ENCODE results near the gene FBXW7.

FBXW7 gene

GRCh38 chr4:152509595-152510225 lies 26.2 kb downstream of the FBXW7 start:
- DNase-seq, result no peak

GRCh38 chr4:152508818-152509217 lies 27.1 kb downstream of the FBXW7 start:
- DNase-seq, result no peak

DNA sequence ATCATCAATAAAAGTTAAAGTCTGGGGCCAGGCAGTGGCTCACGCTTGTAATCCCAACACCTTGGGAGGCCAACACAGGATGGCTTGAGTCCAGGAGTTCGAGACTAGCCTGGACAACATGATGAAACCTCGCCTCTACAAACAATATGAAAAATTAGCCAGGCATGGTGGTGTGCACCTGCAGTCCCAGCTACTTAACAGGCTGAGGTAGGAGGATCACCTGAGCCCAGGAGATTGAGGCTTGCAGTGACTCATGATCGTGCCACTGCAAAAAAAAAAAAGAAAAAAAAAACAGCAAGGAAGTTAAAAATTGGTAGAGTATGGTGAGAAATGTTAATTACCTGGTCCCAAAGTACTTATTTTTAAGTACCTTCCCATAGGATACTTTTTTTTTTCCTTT lies 27.5 kb downstream of the FBXW7 start:
- DNase-seq, result no peak

GRCh38 chr4:152503653-152504290 lies 32.1 kb downstream of the FBXW7 start:
- DNase-seq, result no peak

DNA sequence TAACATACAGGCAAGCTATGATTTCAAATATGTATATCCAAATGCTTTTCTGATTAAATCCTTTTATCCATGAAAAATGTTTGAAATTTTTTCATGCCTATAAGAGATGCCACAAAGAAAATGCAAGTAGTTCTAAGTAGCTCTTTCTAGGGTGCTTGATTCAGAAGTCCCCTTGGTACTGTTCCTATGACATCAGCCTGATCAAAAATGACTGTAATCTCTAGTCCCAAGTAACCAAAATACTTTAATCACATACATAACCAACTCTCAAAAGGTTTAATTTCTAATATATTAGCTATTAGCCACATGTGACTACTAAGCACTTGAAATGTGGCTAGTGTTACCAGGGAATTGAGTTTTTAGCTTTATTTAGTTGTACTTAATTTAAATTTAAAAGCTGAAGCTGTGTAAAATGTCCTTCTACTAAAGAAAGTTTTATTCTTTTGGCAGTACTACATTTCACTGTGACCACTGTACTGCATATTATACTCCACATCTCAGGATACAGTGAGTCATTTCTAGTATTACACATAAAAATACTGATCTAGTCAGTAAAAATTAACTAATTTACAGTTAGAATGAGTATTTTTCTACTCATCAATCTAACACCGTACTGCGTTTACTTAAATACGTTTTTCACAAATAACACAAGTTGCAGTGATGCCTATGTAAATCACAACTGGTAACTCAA lies 33.9 kb downstream of the FBXW7 start:
- no peak for DNase-seq

DNA sequence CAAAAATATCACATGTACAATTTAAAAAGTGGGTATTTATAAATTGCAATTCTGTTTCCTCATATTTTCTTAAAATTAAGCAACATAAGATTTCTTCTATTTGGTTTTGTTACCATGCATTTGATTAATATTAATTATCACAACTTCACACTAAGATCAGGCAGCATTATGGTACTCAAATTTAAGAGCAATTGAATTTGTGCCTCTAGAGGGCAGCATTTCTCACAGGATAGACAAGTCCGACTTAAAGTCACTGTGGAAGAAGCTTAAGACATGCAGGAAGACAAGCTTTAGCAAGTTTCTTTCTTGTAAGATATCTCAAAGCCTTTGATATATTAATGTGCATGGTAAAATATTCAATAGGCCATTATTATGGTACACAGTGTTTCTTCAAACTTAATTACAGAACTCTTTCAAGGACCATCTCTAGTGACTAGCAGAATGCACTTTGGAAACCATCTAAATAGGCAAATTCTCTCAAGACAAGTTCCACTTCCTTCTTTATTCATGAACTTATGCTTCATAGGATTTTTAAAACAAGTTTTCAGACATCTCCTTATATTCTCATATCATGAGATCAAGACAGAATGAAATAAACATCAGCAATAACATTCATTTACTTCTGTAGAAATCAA lies 35.0 kb downstream of the FBXW7 start:
- DNase-seq, result peak; percentile 56

DNA sequence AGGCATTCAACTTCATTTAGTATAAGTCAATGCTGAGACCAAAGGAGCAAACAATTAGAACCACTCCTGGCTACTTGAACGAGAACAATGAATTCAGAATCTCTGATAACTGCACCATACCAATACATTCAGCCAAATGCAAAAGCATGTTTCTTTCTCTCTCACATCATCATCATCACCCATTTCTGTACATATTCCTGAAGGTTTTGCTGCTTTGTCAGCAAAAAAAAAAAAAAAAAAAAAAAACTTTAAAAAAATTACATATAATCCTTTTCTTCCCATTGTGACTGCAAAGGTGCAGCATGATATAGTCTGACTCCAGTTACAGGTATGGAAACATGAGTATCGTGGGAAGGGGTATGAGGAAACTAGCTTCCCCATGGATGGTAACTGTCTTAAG lies 35.6 kb downstream of the FBXW7 start:
- DNase-seq, result no peak

DNA sequence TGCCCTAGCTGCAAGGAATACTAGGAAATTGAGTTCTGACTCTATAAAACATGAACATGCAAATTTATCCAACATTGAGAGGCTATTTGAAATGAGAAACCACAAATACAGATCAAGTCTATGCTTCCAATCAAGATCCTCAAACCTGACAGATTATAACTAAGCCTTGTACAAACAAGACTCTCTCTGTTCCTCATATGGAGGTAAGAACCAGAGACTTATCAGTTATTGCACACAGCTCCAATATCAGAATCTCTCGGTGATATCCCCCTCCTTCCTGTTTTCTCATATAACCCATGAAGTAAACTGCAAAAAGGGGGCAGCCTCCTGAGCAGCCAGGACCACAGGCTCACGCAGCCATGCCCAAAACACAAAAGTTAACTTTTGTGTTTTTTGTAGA lies 36.5 kb downstream of the FBXW7 start:
- no peak for DNase-seq

GRCh38 chr4:152494020-152494419 lies 41.9 kb downstream of the FBXW7 start:
- no peak for DNase-seq

GRCh38 chr4:152488246-152488645 lies 47.6 kb downstream of the FBXW7 start:
- DNase-seq, result no peak

DNA sequence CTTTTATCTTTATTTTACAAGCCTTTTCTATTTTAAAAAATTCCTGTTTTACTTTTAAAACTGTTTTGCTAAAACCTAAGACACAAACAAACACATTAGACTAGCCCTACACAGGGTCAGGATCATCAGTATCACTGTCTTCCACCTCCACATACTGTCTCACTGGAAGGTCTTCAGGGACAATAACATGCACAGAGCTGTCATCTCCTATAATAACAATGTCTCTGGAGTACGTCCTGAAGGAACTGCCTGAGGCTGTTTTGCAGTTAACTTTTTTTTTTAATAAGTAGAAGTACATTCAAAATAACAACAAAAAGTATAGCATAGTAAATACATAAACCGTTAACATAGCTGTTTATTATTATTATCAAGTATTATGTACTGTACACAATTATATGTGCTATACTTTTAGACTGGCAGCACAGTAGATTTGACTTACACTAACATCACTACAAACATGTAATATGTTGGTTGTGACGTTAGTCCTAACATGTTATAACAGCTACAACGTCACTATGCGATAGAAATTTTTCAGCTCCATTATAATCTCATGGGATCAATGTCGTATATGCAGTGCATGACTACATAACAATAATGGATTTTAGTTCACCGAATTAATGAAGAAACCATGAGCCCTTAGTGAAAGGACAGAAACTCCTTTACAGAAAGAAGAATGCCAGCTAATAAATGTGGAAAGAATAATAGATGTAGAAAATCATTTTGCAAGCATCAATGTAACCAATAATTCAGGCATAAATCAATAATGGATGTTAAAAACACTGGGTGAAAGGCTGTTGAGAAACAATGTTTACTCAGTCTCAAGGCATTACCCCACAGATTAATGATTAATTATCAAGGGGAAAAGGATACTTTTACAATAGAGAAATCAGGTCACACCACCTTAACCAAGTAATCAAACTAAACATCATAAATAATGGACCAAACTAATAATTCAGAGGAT lies 49.2 kb downstream of the FBXW7 start:
- DNase-seq, result no peak

DNA sequence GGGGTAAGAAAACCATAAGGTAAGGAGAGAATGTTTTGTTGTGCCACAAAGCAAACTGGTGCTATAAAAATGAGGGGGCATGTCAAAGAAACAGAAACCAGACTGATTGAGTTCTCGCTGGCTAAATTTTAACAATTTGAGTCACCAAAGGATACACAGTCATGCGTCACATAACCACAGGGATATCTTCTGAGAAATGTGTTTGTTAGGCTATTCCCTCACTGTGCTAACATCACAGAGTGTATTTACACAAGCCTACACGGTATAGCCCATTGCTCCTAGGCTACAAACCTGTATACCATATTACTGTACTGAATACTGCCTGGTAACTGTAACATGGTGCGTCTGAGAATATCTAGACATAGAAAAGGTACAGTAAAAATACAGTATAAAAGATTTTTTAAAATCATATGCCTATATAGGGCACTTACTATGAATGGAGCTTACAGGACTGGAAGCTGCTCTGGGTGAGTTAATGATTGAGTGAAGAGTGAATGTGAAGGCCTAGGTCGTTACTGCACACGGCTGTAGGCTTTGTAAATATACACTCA lies 50.1 kb downstream of the FBXW7 start:
- DNase-seq, result no peak

GRCh38 chr4:152482211-152482610 lies 53.7 kb downstream of the FBXW7 start:
- DNase-seq, result no peak

DNA sequence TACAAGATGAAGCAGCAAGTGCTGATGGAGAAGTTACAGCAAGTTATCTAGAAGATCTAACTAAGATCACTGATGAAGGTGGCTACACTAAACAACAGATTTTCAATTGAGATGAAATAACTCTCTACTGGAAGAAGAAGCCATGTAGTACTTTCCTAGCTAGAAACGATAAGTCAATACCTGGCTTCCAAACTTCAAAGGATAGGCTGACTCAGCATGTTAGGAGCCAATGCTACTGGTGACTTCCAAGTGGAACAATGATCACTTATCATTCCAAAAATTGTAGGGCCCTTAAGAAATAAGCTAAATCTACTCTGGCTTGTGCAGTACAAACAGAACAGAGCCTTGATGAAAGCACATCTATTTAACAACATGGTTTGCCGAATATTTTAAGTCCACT lies 55.0 kb downstream of the FBXW7 start:
- DNase-seq, result no peak

DNA sequence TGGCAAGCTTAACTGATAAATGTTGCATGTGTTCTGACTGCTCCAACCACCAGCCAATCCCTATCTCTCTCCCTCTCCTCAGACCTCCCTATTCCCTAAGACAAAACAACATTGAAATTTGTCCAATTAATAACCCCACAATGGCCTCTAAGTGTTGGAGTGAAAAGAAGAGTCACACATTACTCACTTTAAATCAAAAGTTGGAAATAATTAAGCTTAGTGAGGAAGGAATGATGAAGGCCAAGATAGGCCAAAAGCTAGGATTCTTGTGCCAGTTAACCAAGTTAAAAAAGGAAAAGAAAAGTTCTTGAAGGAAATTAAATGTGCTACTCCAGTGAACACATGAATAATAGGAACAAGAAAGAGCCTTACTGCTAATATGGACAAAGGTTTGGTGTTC lies 55.6 kb downstream of the FBXW7 start:
- DNase-seq, result no peak

GRCh38 chr4:152479428-152480026 lies 56.4 kb downstream of the FBXW7 start:
- no peak for DNase-seq

DNA sequence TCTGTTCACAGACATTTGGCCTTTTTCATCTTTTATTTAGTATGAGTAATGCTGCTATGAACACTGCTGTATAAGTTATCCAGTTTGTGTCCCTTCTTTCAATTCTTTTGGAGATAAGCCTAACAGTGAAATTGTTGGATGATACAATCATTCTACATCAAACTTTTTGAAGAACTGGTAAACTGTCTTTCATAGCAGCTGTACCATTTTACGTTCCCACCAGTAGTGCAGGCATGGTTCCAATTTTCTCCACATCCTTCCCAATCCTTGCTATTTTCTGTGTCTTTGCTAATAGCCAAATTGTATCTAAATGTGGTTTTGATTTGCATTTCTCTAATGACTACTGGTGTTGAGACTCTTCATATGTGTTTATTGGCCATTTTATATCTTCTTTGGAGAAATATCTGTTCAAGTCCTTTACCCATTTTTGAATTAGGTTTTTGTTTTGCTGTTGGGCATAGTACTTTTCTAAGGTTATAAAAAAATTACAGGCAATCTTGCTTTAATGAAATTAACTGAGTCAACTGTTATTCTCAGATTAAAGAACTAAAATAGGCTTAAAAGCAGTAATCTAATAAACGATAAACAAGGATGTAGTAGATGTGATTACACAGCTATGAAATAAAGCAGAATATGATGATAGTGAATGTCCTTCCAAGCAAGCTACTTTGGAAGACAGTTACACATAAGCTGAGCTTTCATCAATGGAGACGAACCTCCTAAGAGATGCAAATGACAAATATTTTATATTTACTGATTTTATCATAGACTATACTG lies 57.2 kb downstream of the FBXW7 start:
- no peak for DNase-seq

GRCh38 chr4:152476796-152477195 lies 59.1 kb downstream of the FBXW7 start:
- DNase-seq, result no peak

GRCh38 chr4:152471251-152471792 lies 64.6 kb downstream of the FBXW7 start:
- no peak for DNase-seq

- DNase-seq, result no peak
These were observed 67.5 kb downstream of the FBXW7 start for GRCh38 chr4:152468408-152468807.

DNA sequence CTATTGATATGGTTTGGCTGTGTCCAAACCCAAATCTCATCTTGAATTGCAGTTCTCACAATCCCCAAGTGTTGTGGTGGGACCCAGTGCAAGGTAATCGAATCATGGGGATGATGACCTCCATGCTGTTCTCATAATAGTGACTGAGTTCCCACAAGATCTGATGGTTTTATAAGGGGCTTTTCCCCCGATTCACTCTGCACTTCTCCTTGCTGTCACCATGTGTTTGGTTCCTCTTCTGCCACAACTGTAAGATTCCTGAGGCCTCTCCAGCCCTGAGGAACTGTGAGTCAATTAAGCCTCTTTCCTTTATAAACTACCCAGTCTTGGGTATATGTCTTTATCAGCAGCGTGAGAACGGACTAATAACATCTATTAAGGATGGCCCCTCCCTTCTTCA lies 68.8 kb downstream of the FBXW7 start:
- no peak for DNase-seq

Data from islet precursor cell (in vitro differentiated cells).